Measurements from ENCODE around the gene LMBR1.
"Not testable (repeated sequence)": the region's sequence is repeated elsewhere in the genome, so short reads cannot be mapped to it uniquely, and the experiment has no call there.

LMBR1 gene

GRCh38 chr7:156843582-156843981 lies 49.4 kb downstream of the LMBR1 start:
- DNase-seq: not testable (repeated sequence)

- DNase-seq: no peak
These were observed 49.8 kb downstream of the LMBR1 start for GRCh38 chr7:156843157-156843556.

- no peak for DNase-seq
These were observed 50.2 kb downstream of the LMBR1 start for GRCh38 chr7:156842740-156843140.

GRCh38 chr7:156842317-156842716 lies 50.7 kb downstream of the LMBR1 start:
- DNase-seq: no peak

- no peak for DNase-seq
These were observed 51.5 kb downstream of the LMBR1 start for GRCh38 chr7:156841497-156841896.

GRCh38 chr7:156840134-156840533 lies 52.8 kb downstream of the LMBR1 start:
- no peak for DNase-seq

GRCh38 chr7:156836443-156836842 lies 56.5 kb downstream of the LMBR1 start:
- DNase-seq: no peak

GRCh38 chr7:156834462-156834861 lies 58.5 kb downstream of the LMBR1 start:
- no peak for DNase-seq

GRCh38 chr7:156833312-156833711 lies 59.7 kb downstream of the LMBR1 start:
- DNase-seq: no peak

- no peak for DNase-seq
These were observed 60.6 kb downstream of the LMBR1 start for GRCh38 chr7:156832195-156832877.

GRCh38 chr7:156829669-156830336 lies 63.2 kb downstream of the LMBR1 start:
- DNase-seq: no peak

- no peak for DNase-seq
These were observed 65.3 kb downstream of the LMBR1 start for GRCh38 chr7:156827587-156828203.

- DNase-seq: no peak
These were observed 69.5 kb downstream of the LMBR1 start for GRCh38 chr7:156823435-156823834.

GRCh38 chr7:156820445-156821063 lies 72.4 kb downstream of the LMBR1 start:
- DNase-seq: no peak

- DNase-seq: no peak
These were observed 73.2 kb downstream of the LMBR1 start for GRCh38 chr7:156819733-156820295.

- no peak for DNase-seq
These were observed 74.8 kb downstream of the LMBR1 start for GRCh38 chr7:156818133-156818532.

GRCh38 chr7:156816943-156817572 lies 75.9 kb downstream of the LMBR1 start:
- no peak for DNase-seq

GRCh38 chr7:156811706-156812105 lies 81.3 kb downstream of the LMBR1 start:
- no peak for DNase-seq

- DNase-seq: not testable (repeated sequence)
These were observed 89.3 kb downstream of the LMBR1 start for GRCh38 chr7:156803656-156804055.

GRCh38 chr7:156802214-156802613 lies 90.8 kb downstream of the LMBR1 start:
- no peak for DNase-seq

GRCh38 chr7:156795415-156795814 lies 97.6 kb downstream of the LMBR1 start:
- DNase-seq: no peak

GRCh38 chr7:156793334-156793733 lies 99.6 kb downstream of the LMBR1 start:
- DNase-seq: no peak

GRCh38 chr7:156792611-156793010 lies 100.4 kb downstream of the LMBR1 start:
- no peak for DNase-seq

Data from NCI-H1930 (cell line).